Brain microvascular endothelial cell (primary cell): ENCODE data around the gene SOST.
A peak's percentile ranks its signal among the peaks of the same experiment; 100 is the strongest.
"Not testable (repeated sequence)": the region's sequence is repeated elsewhere in the genome, so short reads cannot be mapped to it uniquely, and the experiment has no call there.

Source experiments
- DNase-seq: peaks from one replicate; pipeline ENCODE4 v3.0.0-alpha.2; 2020
- H3K27ac ChIP-seq: fragments of 250-450 bp; sonication (Bioruptor Pico); 2 replicates; pipeline ENCODE4 v1.5.1; 2020; ENCODE audit warnings: mild to moderate bottlenecking, moderate library complexity
- H3K27me3 ChIP-seq: fragments of 250-450 bp; sonication (Bioruptor Pico); replicated peaks from 2 replicates; pipeline ENCODE4 v1.5.1; 2020; ENCODE audit warnings: mild to moderate bottlenecking
- H3K36me3 ChIP-seq: fragments of 250-450 bp; sonication (Bioruptor Pico); replicated peaks from 2 replicates; pipeline ENCODE4 v1.5.1; 2020; ENCODE audit warnings: mild to moderate bottlenecking
- H3K4me3 ChIP-seq: 2 replicates; pipeline ENCODE4 v1.5.1; 2011; ENCODE audit warnings: low read depth, mild to moderate bottlenecking, control low read depth, low read length, moderate library complexity
- in situ Hi-C: cut with HindIII; loops from 2 replicates; pipeline ENCODE4 v1.10.0; 2017; ENCODE audit warnings: low sequenced_read_pairs, low pct_ligation_motif_present
- TF ChIP-seq, protein P1 (sequence below): IDR thresholded peaks from 2 replicates; pipeline ENCODE4 v1.5.1; 2011; ENCODE audit warnings: low read depth, mild to moderate bottlenecking, moderate library complexity, low read length, control low read depth, inconsistent platforms; ENCODE audit errors: missing control alignments

Gene SOST

GRCh38 chr17:43799047-43799446 lies 40.5 kb upstream of the SOST start:
- Histone ChIP-seq H3K27me3 (no peaks in the 10 kb centered on the region), H3K4me3 (no peak overlapping the region), H3K27ac (no peak overlapping the region), H3K36me3 (peaks cover 3% of the 10 kb centered on the region)
- TF ChIP-seq, protein P1, sequence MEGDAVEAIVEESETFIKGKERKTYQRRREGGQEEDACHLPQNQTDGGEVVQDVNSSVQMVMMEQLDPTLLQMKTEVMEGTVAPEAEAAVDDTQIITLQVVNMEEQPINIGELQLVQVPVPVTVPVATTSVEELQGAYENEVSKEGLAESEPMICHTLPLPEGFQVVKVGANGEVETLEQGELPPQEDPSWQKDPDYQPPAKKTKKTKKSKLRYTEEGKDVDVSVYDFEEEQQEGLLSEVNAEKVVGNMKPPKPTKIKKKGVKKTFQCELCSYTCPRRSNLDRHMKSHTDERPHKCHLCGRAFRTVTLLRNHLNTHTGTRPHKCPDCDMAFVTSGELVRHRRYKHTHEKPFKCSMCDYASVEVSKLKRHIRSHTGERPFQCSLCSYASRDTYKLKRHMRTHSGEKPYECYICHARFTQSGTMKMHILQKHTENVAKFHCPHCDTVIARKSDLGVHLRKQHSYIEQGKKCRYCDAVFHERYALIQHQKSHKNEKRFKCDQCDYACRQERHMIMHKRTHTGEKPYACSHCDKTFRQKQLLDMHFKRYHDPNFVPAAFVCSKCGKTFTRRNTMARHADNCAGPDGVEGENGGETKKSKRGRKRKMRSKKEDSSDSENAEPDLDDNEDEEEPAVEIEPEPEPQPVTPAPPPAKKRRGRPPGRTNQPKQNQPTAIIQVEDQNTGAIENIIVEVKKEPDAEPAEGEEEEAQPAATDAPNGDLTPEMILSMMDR: no peak
- in situ Hi-C loops: no loop called here
- no peak for DNase-seq

GRCh38 chr17:43798024-43798423 lies 39.4 kb upstream of the SOST start:
- DNase-seq, in situ Hi-C loops, H3K27ac ChIP-seq, H3K27me3 ChIP-seq, H3K4me3 ChIP-seq, H3K36me3 ChIP-seq: not testable (repeated sequence)

GRCh38 chr17:43792668-43793067 lies 34.1 kb upstream of the SOST start:
- in situ Hi-C loops, H3K27ac ChIP-seq, H3K36me3 ChIP-seq, H3K27me3 ChIP-seq, H3K4me3 ChIP-seq, DNase-seq: not testable (repeated sequence)

- in situ Hi-C loops: no loop called here
- Histone ChIP-seq H3K27me3 (no peaks in the 10 kb centered on the region), H3K36me3 (no peaks in the 10 kb centered on the region), H3K27ac (no peak overlapping the region), H3K4me3 (no peak overlapping the region)
- TF ChIP-seq, protein P1: no peak
- DNase-seq: peak; percentile 31
Measured at GRCh38 chr17:43791589-43791988, 33.0 kb upstream of the SOST start.

- Histone ChIP-seq H3K27me3 (no peaks in the 10 kb centered on the region), H3K4me3 (no peak overlapping the region), H3K27ac (no peak overlapping the region), H3K36me3 (no peaks in the 10 kb centered on the region)
- TF ChIP-seq, protein P1: peak; percentile 55
- in situ Hi-C loops: no loop called here
- DNase-seq: no peak
Measured at GRCh38 chr17:43790311-43790940, 31.8 kb upstream of the SOST start.

- no peaks in the 10 kb centered on the region for H3K27me3 ChIP-seq
- no peak for DNase-seq
- H3K27ac ChIP-seq: no peak overlapping the region
- TF ChIP-seq, protein P1: no peak
- H3K4me3 ChIP-seq: no peak overlapping the region
- no peaks in the 10 kb centered on the region for H3K36me3 ChIP-seq
- in situ Hi-C loops: no loop called here
Measured at GRCh38 chr17:43789482-43789881, 30.9 kb upstream of the SOST start.

- Histone ChIP-seq H3K27me3 (no peaks in the 10 kb centered on the region), H3K27ac (no peak overlapping the region), H3K4me3 (no peak overlapping the region), H3K36me3 (no peaks in the 10 kb centered on the region)
- TF ChIP-seq, protein P1: no peak
- in situ Hi-C loops: no loop called here
- DNase-seq: no peak
Measured at GRCh38 chr17:43788540-43788939, 29.9 kb upstream of the SOST start.
